HG03135 (cell line): Measurements from ENCODE around the gene SLTM.
"Not testable (repeated sequence)": the region's sequence is repeated elsewhere in the genome, so short reads cannot be mapped to it uniquely, and the experiment has no call there.

Experiments
- ATAC-seq: cut with Tn5 transposase; IDR thresholded peaks from one replicate; pipeline ENCODE4 v1.9.1; 2021; ENCODE audit warnings: mild to moderate bottlenecking, moderate library complexity; ENCODE audit not compliant: unreplicated experiment

The SLTM gene

GRCh38 chr15:58929891-58930416, 3.5 kb downstream of the SLTM start:
- ATAC-seq = no peak

GRCh38 chr15:58926823-58927222, 6.7 kb downstream of the SLTM start:
- no peak for ATAC-seq

DNA sequence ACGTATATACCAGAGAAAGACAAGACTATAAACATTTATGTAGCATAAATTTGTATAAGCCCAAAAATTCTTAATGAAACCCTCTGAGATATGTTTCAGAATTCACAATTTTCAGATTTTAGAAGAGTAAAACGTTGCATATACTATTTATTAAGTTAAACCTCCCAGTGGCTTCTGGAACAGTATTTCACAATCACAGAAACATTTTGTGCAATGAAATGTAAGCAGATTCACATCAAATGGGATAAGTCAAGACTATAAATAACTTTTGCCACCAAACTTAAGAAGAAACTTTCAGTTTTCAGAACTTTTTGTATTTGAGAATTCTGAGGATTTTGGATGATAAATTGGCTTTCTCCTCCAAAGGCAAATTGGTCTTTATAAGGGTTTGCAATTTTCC, 9.2 kb downstream of the SLTM start:
- ATAC-seq = no peak

- ATAC-seq = no peak
Observed at GRCh38 chr15:58923696-58924300, 9.7 kb downstream of the SLTM start.

DNA sequence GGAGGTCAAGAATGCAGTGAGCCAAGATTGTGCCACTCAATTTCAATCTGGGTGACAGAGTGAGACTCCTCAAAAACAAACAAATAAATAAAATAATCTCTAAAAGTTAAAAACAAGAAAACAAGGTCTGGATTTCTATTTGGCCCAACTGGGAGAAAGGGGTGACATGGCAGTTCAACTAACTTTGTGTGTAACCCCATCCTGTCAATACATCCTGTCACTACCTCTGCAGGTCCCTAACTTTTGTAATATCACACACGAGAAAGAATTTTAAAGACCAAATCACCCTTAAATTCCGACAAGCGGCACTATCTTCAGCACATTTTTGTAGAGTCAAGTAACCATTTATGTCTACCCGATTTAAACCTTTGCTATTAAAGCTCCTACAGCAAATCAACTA, 10.2 kb downstream of the SLTM start:
- no peak for ATAC-seq

GRCh38 chr15:58921267-58921790, 12.2 kb downstream of the SLTM start:
- ATAC-seq = no peak

- ATAC-seq = not testable (repeated sequence)
Observed at GRCh38 chr15:58920447-58920846, 13.0 kb downstream of the SLTM start.

DNA sequence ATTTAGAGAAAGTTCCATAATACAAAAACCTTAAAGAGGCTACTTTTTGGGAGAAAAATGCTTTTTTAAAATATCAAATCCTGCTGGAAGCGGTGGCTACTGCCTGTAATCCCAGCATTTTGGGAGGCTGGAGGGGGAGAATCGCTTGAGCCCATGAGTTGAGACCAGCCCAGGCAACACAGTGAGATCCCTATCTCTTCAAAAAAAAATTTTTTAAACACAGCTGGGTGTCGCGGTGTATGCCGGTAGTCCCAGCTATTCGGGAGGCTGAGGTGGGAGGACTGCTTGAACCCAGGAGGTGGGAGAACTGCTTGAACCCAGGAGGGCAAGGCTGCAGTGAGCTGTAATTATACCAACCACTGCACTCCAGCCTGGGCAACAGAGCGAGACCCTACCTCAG, 14.2 kb downstream of the SLTM start:
- ATAC-seq = no peak

GRCh38 chr15:58918239-58918638, 15.2 kb downstream of the SLTM start:
- no peak for ATAC-seq

DNA sequence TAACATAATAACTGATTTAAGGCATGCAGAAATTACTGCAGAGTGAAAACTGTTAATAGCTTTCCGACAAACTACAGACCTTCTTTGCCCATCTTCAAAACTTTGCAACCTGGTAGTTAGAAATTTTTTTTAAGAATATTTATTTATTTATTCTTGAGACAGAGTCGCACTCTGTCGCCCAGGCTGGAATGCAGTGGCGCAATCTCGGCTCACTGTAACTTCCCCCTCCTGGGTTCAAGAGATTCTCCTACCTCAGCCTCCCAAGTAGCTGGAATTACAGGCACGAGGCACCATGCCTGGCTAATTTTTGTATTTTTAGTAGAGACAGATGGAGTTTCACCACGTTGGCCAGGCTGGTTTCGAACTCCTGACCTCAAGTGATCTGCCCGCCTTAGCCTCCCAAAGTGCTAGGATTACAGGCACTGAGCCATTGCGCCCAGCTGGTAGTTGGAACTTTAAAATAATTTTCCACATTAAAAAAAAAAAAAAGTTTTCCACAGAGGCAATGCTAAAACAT, 15.8 kb downstream of the SLTM start:
- not testable (repeated sequence) for ATAC-seq

DNA sequence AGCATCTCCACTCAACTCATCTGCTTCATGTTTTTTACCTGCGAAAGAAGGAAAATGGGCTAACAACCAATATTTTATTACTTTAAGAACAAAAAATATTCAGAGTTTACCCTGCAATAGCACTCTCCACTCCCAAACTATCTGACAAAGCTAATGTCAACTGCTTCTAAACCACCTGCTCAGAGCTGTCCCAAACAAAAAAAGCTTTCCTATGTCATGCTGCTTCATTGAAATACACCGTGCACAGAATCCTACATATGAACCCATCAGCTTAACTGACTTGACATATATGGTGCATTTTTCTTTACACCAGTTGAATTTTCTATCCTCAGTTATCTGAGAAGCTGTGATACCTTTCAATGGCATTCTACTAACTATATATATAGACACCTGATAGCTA, 16.5 kb downstream of the SLTM start:
- ATAC-seq = no peak

- ATAC-seq = no peak
Observed at GRCh38 chr15:58910456-58910855, 23.0 kb downstream of the SLTM start.

DNA sequence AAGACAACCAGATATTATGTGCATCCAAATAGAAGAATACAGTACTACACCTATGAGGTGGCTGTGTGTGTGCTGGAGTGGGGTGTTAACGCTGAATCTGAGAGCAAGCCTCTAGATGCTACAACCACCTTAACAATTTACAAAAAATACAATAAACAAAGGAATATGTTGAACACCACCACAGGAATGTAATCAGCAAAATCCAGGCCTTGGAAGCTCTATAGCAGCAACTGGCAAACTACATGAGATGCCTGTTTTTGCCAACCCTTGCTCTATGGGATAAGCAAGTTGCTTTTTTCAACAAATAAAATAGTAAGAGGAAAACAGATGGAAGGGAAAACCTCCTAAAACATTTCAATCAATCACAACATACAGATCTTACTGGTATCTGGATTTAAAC, 23.9 kb downstream of the SLTM start:
- ATAC-seq = no peak

GRCh38 chr15:58908550-58909309, 24.7 kb downstream of the SLTM start:
- ATAC-seq = no peak

GRCh38 chr15:58900631-58901030, 32.8 kb downstream of the SLTM start:
- ATAC-seq = no peak

DNA sequence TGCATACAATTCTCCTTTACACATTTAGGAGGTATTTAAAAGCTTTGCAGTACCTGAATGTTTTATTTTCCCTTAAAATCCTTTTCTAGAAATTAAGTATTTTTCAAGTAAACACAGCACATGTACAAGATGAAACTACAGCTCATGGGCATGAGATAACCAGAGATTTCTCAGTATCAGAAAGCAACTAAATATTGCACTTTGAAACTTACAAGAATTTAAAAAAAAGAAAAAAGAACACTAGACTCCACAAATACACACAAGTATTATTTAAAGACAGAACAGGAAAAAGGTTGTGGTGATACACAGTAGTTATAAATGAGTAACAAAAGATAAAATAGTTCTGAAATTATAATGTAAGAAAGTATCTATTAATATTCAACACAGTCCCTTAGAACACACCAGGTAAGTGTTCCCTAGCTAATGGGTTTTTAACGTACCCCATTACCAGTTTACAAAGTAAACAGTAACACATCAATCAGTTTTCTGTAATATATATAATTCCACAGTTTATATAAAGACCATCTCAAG, 35.3 kb downstream of the SLTM start:
- no peak for ATAC-seq

DNA sequence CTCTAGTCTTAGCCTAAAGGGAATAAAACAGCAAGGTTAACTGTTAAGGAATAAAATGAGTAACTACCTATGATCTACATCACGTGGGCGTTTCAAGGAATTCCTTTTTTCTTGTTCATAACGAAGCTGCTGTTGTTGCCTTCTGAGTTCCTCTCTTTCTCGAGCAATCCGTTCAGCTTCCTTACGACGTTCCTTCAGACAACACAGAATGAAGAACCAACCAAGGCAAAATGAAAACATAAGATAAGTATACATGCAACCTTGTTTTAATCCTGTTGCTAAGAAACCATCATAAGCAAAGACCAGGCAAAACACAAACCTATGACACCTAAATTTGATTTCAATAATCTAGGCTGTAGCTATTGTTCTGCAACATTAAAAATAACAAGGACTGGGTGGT, 44.1 kb downstream of the SLTM start:
- ATAC-seq = no peak

GRCh38 chr15:58886921-58887320, 46.6 kb downstream of the SLTM start:
- ATAC-seq = no peak

- not testable (repeated sequence) for ATAC-seq
Observed at GRCh38 chr15:58883926-58884325, 49.6 kb downstream of the SLTM start.

- ATAC-seq = no peak
Observed at GRCh38 chr15:58882243-58882642, 51.2 kb downstream of the SLTM start.

DNA sequence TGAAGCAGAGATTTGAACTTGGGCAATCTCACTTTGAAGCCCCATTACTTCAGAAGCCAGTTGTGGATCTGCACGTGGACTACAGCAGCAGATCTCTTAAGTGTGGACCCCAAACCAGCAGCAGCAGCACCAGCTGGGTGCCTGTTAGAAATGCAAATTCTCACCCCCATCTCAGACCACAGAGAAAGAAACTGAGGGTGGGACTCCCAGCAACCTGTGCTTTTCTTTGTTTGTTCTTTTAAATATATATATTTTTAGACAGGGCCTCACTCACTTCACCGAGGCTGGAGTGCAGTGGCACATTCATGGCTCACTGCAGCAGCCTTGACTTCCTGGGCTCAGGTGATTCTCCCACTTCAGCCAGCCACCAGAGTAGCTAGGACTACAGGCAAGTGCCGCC, 53.2 kb downstream of the SLTM start:
- no peak for ATAC-seq
